MM.1S (cell line): ENCODE results near the gene CA10.

Experiments used
- CTCF ChIP-seq: fragments of 300-600 bp; sonication (generic); IDR thresholded peaks from 2 replicates; pipeline ENCODE4 v1.5.1; 2016; ENCODE audit warnings: antibody characterized with exemption, low read length, mixed read lengths
- EZH2phosphoT487 ChIP-seq: fragments of 300-600 bp; sonication (generic); IDR thresholded peaks from 2 replicates; pipeline ENCODE4 v1.6.1; 2018; ENCODE audit warnings: antibody characterized with exemption, low read length

- TF ChIP-seq CTCF (no peak), EZH2phosphoT487 (no peak)
Observed at GRCh38 chr17:51673070-51673469, 485.4 kb downstream of the CA10 start.
